ENCODE data around the gene PARD3B. TPM values are rescaled to one million over a fixed set of nuclear protein-coding genes. Genes with fewer than 3 reads are reported as not detected.

Gene PARD3B
- total RNA-seq, 4 donors from 2014 or later, result 21.8 to 85.6 (median 36.1) TPM

DNA sequence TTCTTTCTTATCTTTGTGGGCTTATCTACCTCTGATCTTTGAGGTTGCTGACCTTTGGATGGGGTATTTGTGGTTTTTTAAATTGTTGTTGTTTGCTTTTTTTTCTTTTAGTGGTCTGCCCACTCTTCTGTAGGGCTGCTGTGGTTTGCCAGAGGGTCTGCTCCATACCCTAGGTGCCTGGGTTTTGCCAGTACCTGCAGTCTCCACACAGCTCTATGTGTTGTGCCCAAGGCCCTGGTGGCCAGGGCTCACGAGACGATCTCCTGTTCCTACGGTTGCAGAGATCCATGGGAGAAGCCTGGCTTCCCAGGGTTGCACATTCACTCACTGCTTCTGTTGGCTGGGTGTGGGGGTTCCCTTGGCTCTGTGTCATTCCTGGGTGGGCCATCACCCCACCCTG, 87.1 kb downstream of the PARD3B start:
- Histone ChIP-seq H3K4me3 (no peak overlapping the region), H3K4me1 (no peaks in the 10 kb centered on the region), H3K27ac (no peak overlapping the region), H3K36me3 (no peaks in the 10 kb centered on the region), H3K9me3 (no peaks in the 10 kb centered on the region), H3K27me3 (no peaks in the 10 kb centered on the region)
- no peak for DNase-seq
- intact Hi-C loops (cut with DNase I; ENCODE audit: low total_unique reads), result no loop called here
- TF ChIP-seq, protein P1, sequence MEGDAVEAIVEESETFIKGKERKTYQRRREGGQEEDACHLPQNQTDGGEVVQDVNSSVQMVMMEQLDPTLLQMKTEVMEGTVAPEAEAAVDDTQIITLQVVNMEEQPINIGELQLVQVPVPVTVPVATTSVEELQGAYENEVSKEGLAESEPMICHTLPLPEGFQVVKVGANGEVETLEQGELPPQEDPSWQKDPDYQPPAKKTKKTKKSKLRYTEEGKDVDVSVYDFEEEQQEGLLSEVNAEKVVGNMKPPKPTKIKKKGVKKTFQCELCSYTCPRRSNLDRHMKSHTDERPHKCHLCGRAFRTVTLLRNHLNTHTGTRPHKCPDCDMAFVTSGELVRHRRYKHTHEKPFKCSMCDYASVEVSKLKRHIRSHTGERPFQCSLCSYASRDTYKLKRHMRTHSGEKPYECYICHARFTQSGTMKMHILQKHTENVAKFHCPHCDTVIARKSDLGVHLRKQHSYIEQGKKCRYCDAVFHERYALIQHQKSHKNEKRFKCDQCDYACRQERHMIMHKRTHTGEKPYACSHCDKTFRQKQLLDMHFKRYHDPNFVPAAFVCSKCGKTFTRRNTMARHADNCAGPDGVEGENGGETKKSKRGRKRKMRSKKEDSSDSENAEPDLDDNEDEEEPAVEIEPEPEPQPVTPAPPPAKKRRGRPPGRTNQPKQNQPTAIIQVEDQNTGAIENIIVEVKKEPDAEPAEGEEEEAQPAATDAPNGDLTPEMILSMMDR (IDR thresholded peaks at IDR 0.05), result no peak
- no peak for TF ChIP-seq POLR2A (IDR thresholded peaks at IDR 0.05)

DNA sequence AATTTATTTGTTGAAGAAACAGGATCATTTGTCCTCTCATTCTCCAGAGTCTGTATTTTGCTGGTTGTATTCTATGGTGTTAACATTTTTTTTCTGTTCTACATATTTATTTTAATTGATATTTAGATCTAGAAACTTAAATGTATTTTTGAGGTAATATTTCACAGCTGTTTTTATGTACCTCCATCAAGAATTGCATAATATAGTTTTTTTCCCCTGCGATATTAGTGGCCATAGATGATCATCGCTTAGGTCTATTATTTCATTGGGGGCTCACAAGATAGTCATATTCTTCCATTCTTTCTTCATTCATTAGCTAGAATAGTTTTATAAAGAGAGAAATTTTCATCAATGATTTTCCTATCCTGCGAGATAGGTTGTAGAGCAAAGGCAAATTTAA, 89.3 kb downstream of the PARD3B start:
- TF ChIP-seq POLR2A (IDR thresholded peaks at IDR 0.05), result no peak
- TF ChIP-seq, protein P1 (IDR thresholded peaks at IDR 0.05), result no peak
- intact Hi-C loops (cut with DNase I; ENCODE audit: low total_unique reads), result no loop called here

DNA sequence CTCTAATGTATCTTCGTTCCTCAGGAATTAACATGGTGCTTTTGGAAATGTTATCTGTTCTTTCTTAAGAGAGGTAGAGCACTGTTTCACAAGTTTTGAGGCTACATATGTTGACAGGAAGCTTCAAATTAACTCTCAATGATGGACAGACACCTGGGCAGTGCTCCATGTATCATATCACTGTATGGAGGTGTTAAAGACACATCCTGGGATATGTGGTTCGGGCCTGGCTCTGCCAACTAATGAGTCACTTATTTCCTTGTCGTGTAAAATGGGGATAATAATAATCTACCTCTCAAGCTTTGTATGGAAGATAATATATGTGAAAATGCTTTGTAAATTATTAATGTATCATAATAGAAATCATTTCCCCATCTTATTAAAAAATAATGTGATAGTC, 90.2 kb downstream of the PARD3B start:
- no peak for TF ChIP-seq POLR2A (IDR thresholded peaks at IDR 0.05)
- TF ChIP-seq, protein P1 (IDR thresholded peaks at IDR 0.05), result no peak
- H3K9me3 ChIP-seq, result no peaks in the 10 kb centered on the region
- no peak overlapping the region for H3K4me3 ChIP-seq
- H3K36me3 ChIP-seq, result no peaks in the 10 kb centered on the region
- no peaks in the 10 kb centered on the region for H3K4me1 ChIP-seq
- no peak for DNase-seq
- no peak overlapping the region for H3K27ac ChIP-seq
- intact Hi-C loops (cut with DNase I; ENCODE audit: low total_unique reads), result no loop called here
- H3K27me3 ChIP-seq, result no peaks in the 10 kb centered on the region

More for the DNA sequence above, 89.3 kb downstream of the PARD3B start:
- Histone ChIP-seq H3K9me3 (no peaks in the 10 kb centered on the region), H3K4me1 (no peaks in the 10 kb centered on the region), H3K27ac (no peak overlapping the region), H3K4me3 (no peak overlapping the region), H3K36me3 (no peaks in the 10 kb centered on the region), H3K27me3 (no peaks in the 10 kb centered on the region)
- no peak for DNase-seq

DNA sequence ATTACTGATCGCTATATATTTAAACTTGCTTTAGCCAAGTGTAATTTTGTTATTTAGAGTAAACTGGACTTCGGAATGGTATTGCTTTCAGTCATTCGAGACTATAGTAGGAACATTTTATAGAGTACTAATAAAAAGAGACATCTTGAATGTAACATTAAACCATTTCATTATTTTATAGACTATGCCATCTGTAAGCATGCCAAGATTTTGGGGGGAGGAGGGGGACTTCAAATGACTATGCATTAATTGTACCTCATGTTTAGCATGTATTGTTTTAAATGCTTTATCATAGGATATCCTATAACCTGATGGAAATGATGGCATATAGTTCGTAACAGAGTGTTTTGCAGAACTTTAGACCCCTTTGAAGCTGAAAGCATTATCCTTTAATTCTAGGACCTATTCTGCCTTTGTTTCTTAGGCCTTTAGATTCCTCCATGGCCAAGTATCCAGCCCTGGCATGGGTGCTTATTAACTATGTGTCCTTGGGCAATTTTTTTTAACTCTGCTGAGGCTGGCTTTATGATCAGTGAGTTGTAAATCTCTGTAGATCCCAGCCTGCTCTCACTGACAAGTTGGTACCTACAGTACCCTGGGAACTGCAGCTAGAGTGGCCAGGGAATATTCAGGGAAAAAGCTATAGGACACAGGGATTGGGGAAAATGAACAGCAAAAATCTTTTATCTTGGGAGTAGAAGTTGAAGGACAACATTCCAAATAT, 93.4 kb downstream of the PARD3B start:
- no peak overlapping the region for H3K27ac ChIP-seq
- H3K36me3 ChIP-seq, result no peaks in the 10 kb centered on the region
- H3K4me3 ChIP-seq, result no peak overlapping the region
- H3K27me3 ChIP-seq, result no peaks in the 10 kb centered on the region
- TF ChIP-seq, protein P1 (IDR thresholded peaks at IDR 0.05), result no peak
- no peak for TF ChIP-seq POLR2A (IDR thresholded peaks at IDR 0.05)
- intact Hi-C loops (cut with DNase I; ENCODE audit: low total_unique reads), result no loop called here
- no peaks in the 10 kb centered on the region for H3K9me3 ChIP-seq
- no peak for DNase-seq
- H3K4me1 ChIP-seq, result no peaks in the 10 kb centered on the region

DNA sequence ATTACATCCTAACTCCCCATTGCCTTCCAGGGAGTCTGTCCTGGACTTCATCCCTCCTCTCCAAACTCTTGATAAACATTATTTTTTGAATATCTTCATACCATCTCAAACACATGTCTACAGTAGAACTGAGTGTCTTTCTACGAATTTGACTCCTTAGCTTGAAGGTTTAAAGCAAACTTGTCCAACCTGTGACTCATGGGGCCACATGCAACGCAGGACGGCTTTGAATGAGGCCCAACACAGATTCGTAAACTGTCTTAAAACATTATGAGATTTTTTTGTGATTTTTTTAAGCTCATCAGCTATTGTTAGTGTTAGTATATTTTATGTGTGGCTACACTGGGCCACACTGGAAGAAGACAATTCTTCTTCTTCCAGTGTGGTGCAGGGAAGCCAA, 98.1 kb downstream of the PARD3B start:
- TF ChIP-seq POLR2A (IDR thresholded peaks at IDR 0.05), result no peak
- TF ChIP-seq, protein P1 (IDR thresholded peaks at IDR 0.05), result no peak
- intact Hi-C loops (cut with DNase I; ENCODE audit: low total_unique reads), result no loop called here
- Histone ChIP-seq H3K9me3 (no peaks in the 10 kb centered on the region), H3K27me3 (no peaks in the 10 kb centered on the region), H3K4me1 (peaks cover 0 to 5% of the 10 kb centered on the region in 2 donors), H3K27ac (peak overlapping the region in 1 of 2 donors; percentile 27), H3K36me3 (no peaks in the 10 kb centered on the region), H3K4me3 (no peak overlapping the region)
- DNase-seq, result peak in 1 of 2 donors; percentile 34
